ENCODE data around the gene MYO1B. TPM values are rescaled to one million over a fixed set of nuclear protein-coding genes. Genes with fewer than 3 reads are reported as not detected.

MYO1B gene
- polyA plus RNA-seq, 3 donors = 0.01 TPM; not detected in 2

GRCh38 chr2:191303140-191304005, 58.2 kb downstream of the MYO1B start:
- intact Hi-C loops (cut with micrococcal nuclease) = no loop called here
- no peaks in the 10 kb centered on the region for H3K9me3 Mint-ChIP-seq
- Histone ChIP-seq H3K4me3 (replicated peaks in 1 of 3; ENCODE audit: low read depth in 2 of 3, low read length in 3 of 3) (no peak overlapping the region), H3K36me3 (replicated peaks in 1 of 2; ENCODE audit: control insufficient read depth in 1 of 2, insufficient read depth in 2 of 2, low read length in 2 of 2) (no peaks in the 10 kb centered on the region), H3K27ac (ENCODE audit: low read depth in 1 of 2, low read length in 2 of 2) (no peak overlapping the region), H3K4me2 (replicated peaks; ENCODE audit: extremely low read depth, low read length, poor library complexity, severe bottlenecking) (no peak overlapping the region), H3K4me1 (ENCODE audit: control insufficient read depth in 1 of 2, insufficient read depth in 2 of 2, low read length in 2 of 2) (no peaks in the 10 kb centered on the region), H2AFZ (ENCODE audit: insufficient read depth, low read depth, low read length, poor library complexity, severe bottlenecking) (no peak overlapping the region), H3K27me3 (ENCODE audit: control insufficient read depth in 2 of 2, insufficient read depth in 2 of 2, low read length in 2 of 2) (no peaks in the 10 kb centered on the region), H3K9me3 (replicated peaks in 1 of 2; ENCODE audit: control insufficient read depth in 1 of 2, insufficient read depth in 1 of 2, low read length in 2 of 2) (no peaks in the 10 kb centered on the region), H4K20me1 (ENCODE audit: insufficient read depth, low read length) (no peaks in the 10 kb centered on the region), H3K79me2 (ENCODE audit: insufficient read depth, low read length) (no peaks in the 10 kb centered on the region), H3K9ac (ENCODE audit: insufficient read depth, low read length, poor library complexity, severe bottlenecking) (no peak overlapping the region)
- no peaks in the 10 kb centered on the region for H3K36me3 Mint-ChIP-seq
- no peak overlapping the region for H3K4me3 Mint-ChIP-seq
- 70% methylated on average over 2 of the region's 5 CpGs for WGBS (ENCODE audit: insufficient coverage)
- no peak for DNase-seq
- no peaks in the 10 kb centered on the region for H3K4me1 Mint-ChIP-seq
- H3K27me3 Mint-ChIP-seq (ENCODE audit: low read depth in 3 of 3) = peaks cover 0 to 3% (median 2%) of the 10 kb centered on the region in 3 donors
- H3K27ac Mint-ChIP-seq = no peak overlapping the region
- no peak for TF ChIP-seq CTCF (IDR thresholded peaks at IDR 0.05)

GRCh38 chr2:191304939-191305875, 60.0 kb downstream of the MYO1B start:
- no peaks in the 10 kb centered on the region for H3K79me2 ChIP-seq (ENCODE audit: insufficient read depth, low read length)
- intact Hi-C loops (cut with micrococcal nuclease) = no loop called here
- Mint-ChIP-seq H3K9me3 (peaks cover 0 to under 1% (median 0%) of the 10 kb centered on the region in 7 donors), H3K4me1 (no peaks in the 10 kb centered on the region), H3K4me3 (no peak overlapping the region), H3K36me3 (no peaks in the 10 kb centered on the region), H3K27me3 (ENCODE audit: low read depth in 3 of 3) (peaks cover 0 to 3% (median 2%) of the 10 kb centered on the region in 3 donors), H3K27ac (no peak overlapping the region)
- H3K4me3 ChIP-seq (replicated peaks in 1 of 3; ENCODE audit: low read depth in 2 of 3, low read length in 3 of 3) = no peak overlapping the region
- no peaks in the 10 kb centered on the region for H3K4me1 ChIP-seq (ENCODE audit: control insufficient read depth in 1 of 2, insufficient read depth in 2 of 2, low read length in 2 of 2)
- no peaks in the 10 kb centered on the region for H4K20me1 ChIP-seq (ENCODE audit: insufficient read depth, low read length)
- no peaks in the 10 kb centered on the region for H3K36me3 ChIP-seq (replicated peaks in 1 of 2; ENCODE audit: control insufficient read depth in 1 of 2, insufficient read depth in 2 of 2, low read length in 2 of 2)
- H3K9me3 ChIP-seq (replicated peaks in 1 of 2; ENCODE audit: control insufficient read depth in 1 of 2, insufficient read depth in 1 of 2, low read length in 2 of 2) = no peaks in the 10 kb centered on the region
- 87% methylated on average over 7 of the region's 8 CpGs for WGBS (ENCODE audit: insufficient coverage)
- H3K9ac ChIP-seq (ENCODE audit: insufficient read depth, low read length, poor library complexity, severe bottlenecking) = no peak overlapping the region
- no peak for TF ChIP-seq CTCF (IDR thresholded peaks at IDR 0.05)
- DNase-seq = no peak
- no peak overlapping the region for H3K4me2 ChIP-seq (replicated peaks; ENCODE audit: extremely low read depth, low read length, poor library complexity, severe bottlenecking)
- no peaks in the 10 kb centered on the region for H3K27me3 ChIP-seq (ENCODE audit: control insufficient read depth in 2 of 2, insufficient read depth in 2 of 2, low read length in 2 of 2)
- H2AFZ ChIP-seq (ENCODE audit: insufficient read depth, low read depth, low read length, poor library complexity, severe bottlenecking) = no peak overlapping the region
- H3K27ac ChIP-seq (ENCODE audit: low read depth in 1 of 2, low read length in 2 of 2) = no peak overlapping the region

Measured in CD14-positive monocyte (primary cell).